ENCODE results near the gene ZPLD1.

GRCh38 chr3:102450976-102451375, 16.2 kb downstream of the ZPLD1 start:
- no peak for TF ChIP-seq CTCF (IDR thresholded peaks at IDR 0.05)
- TF ChIP-seq POLR2A (IDR thresholded peaks at IDR 0.05) = no peak
- no peak for TF ChIP-seq POLR2AphosphoS5 (IDR thresholded peaks at IDR 0.05)
